ENCODE measurements around the gene PLEKHA5.
"Not testable (repeated sequence)": the region's sequence is repeated elsewhere in the genome, so short reads cannot be mapped to it uniquely, and the experiment has no call there.

The PLEKHA5 gene

GRCh38 chr12:19285793-19286448, 156.4 kb downstream of the PLEKHA5 start:
- DNase-seq = no peak

- peak in 1 of 2 experiments; percentile 1 for DNase-seq
Observed at GRCh38 chr12:19287302-19287701, 157.8 kb downstream of the PLEKHA5 start.

GRCh38 chr12:19288161-19288560, 158.6 kb downstream of the PLEKHA5 start:
- no peak for DNase-seq

- peak in 1 of 2 experiments; percentile 28 for DNase-seq
Observed at GRCh38 chr12:19288603-19289244, 159.2 kb downstream of the PLEKHA5 start.

- DNase-seq = no peak
Observed at GRCh38 chr12:19298836-19299605, 169.5 kb downstream of the PLEKHA5 start.

GRCh38 chr12:19299765-19300164, 170.2 kb downstream of the PLEKHA5 start:
- DNase-seq = peak in 1 of 2 experiments; percentile 57

- no peak for DNase-seq
Observed at GRCh38 chr12:19301223-19301622, 171.7 kb downstream of the PLEKHA5 start.

GRCh38 chr12:19301688-19302087, 172.2 kb downstream of the PLEKHA5 start:
- no peak for DNase-seq

GRCh38 chr12:19302100-19302640, 172.6 kb downstream of the PLEKHA5 start:
- no peak for DNase-seq

GRCh38 chr12:19303496-19303895, 174.0 kb downstream of the PLEKHA5 start:
- no peak for DNase-seq

- no peak for DNase-seq
Observed at GRCh38 chr12:19304149-19304750, 174.7 kb downstream of the PLEKHA5 start.

GRCh38 chr12:19305621-19306020, 176.1 kb downstream of the PLEKHA5 start:
- DNase-seq = not testable (repeated sequence)

- no peak for DNase-seq
Observed at GRCh38 chr12:19306366-19306765, 176.8 kb downstream of the PLEKHA5 start.

- no peak for DNase-seq
Observed at GRCh38 chr12:19307451-19307850, 177.9 kb downstream of the PLEKHA5 start.

GRCh38 chr12:19311165-19311564, 181.6 kb downstream of the PLEKHA5 start:
- DNase-seq = no peak

- DNase-seq = no peak
Observed at GRCh38 chr12:19312637-19313036, 183.1 kb downstream of the PLEKHA5 start.

GRCh38 chr12:19316425-19316824, 186.9 kb downstream of the PLEKHA5 start:
- no peak for DNase-seq

GRCh38 chr12:19322376-19322775, 192.8 kb downstream of the PLEKHA5 start:
- DNase-seq = no peak

GRCh38 chr12:19323805-19324204, 194.3 kb downstream of the PLEKHA5 start:
- DNase-seq = no peak

GRCh38 chr12:19326102-19326501, 196.6 kb downstream of the PLEKHA5 start:
- no peak for DNase-seq

GRCh38 chr12:19332196-19332595, 202.7 kb downstream of the PLEKHA5 start:
- no peak for DNase-seq

GRCh38 chr12:19338405-19338804, 208.9 kb downstream of the PLEKHA5 start:
- DNase-seq = no peak

GRCh38 chr12:19350850-19351249, 221.3 kb downstream of the PLEKHA5 start:
- not testable (repeated sequence) for DNase-seq
